Left cardiac atrium (tissue), 4 donors: ENCODE data around the gene TNN. TPM values are rescaled to one million over a fixed set of nuclear protein-coding genes. Genes with fewer than 3 reads are reported as not detected.

ENCODE experiments used
- ATAC-seq, 2 donors: fragments of 200-7000 bp; cut with Tn5 transposase; one replicate each; pipeline ENCODE4 v1.9.1; 2020; ENCODE audit warnings: mild to moderate bottlenecking in 2 of 2, moderate library complexity in 2 of 2
- DNase-seq: peaks from one replicate; pipeline ENCODE4 v3.0.0-alpha.2; 2020
- intact Hi-C, 2 donors: fragments of 100-400 bp; cut with DNase I; formaldehyde crosslinking; loops; one replicate each; pipeline versions ENCODE4 v1.14.1 to v1.15.1; 2022 to 2023
- total RNA-seq, 2 donors: library from RNA; stranded (reverse); fragmentation: NEBNext Ultra II Directional; extraction: Animal tissue kit (Norgen Biotek cat#: 25700); gene quantifications; one replicate each; pipeline ENCODE4 v1.2.1, GENCODE V29; 2021
- donor health status: DM: no; HTN: yes; CAD: no.
- donor health status: DM: no; HTN: yes; CAD: no; lungs with severe emphysema.
- donor health status: DM: yes; HTN: yes; CAD: no.
- donor health status: Dilated cardiomyopathy.

Gene TNN
- total RNA-seq, 2 donors from 2014 or later, result 0.18 to 0.76 TPM

DNA sequence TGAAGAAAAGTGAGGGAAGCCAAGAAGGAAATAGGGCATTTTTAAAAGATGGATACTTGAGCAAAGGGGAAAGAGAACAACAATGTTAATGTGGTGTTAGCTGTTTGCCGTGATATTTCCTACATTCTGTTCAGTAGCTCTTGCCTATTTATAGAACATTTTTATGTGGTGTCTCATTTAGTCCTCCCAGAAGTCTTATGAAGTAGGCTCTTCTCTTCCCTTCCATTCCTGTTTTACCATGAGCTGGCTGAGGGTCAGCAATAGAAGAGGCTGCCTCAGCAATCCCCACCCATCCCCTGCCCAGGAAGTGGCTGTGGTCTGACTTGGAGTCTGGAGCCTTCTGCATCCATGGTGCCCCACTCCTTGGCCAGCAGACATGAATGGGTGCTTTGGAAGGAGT lies 64.8 kb downstream of the TNN start:
- intact Hi-C loops, result no loop called here
- peak in 1 of 2 donors; percentile 46 for ATAC-seq
- no peak for DNase-seq

DNA sequence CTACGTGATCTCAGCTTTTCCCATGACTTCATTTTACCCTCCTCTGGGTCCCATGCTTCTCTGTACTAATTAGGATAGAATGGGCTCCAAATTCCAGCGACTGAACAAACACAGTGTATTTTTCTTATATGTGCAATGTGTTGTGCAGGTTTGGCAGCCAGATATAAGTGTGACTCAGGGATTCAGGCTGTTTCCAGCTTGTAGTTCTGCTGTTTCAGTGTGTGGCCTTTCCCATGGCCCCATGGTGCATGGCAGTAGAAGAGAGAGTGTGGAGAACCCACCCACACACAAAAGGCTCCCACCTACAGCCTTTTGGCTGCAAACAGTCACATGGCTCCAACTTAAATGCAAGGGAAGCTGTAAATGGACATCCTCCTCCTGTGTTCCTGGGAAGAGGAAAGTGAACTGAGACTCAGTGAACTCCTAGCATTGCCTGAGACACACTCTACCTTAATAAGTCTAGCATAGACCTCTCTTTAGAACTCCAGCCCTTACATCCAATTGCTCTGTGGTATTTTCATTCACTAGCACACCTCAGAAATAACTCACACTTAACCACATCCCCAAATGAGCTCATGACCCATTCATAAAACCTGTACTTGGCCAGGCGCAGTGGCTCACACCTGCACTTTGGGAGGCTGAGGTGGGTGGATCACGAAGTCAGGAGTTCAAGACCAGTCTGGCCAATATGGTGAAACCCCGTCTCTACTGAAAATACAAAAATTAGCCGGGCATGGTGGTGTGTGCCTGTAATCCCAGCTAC lies 66.2 kb downstream of the TNN start:
- ATAC-seq (peak in 1 of 2 donors; percentile 55), DNase-seq (no peak)
- intact Hi-C loops, result no loop called here

DNA sequence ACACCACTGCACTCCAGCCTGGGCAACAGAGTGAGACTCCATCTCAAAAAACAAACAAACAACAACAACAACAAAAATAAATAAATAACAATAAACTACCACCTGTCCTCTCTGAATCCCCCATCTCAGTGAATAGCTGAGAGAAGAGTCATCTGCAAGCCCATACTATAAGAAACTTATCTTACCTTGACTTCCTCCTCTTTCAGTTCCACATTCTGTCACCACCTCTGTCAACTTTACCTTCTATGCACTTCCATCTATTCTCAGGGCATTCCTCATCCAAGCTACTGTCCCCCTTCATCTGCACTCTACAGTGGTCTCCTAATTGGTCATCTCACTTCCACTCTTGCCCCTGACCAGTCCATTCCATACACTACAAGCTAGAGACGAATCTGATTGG lies 66.9 kb downstream of the TNN start:
- DNase-seq (no peak), ATAC-seq (no peak)
- intact Hi-C loops, result no loop called here

DNA sequence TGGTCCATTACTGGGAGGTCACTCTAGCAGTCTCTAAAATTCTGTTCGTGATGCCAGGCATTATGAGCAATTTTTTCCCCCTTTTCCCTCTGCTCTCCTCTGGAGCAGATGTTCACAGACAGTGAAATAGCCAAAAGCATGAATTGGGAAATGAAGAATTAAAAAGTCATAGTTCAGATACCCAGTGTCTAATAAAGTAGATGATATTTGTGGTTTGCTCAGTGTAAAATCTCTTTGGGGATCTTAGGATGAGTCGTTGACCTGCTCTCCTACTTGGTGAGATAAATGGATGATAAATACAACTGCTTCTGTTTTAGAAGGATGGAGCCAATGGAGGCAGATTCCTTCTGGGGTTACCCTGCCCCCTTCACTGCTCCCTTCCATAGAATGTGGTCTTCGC lies 68.6 kb downstream of the TNN start:
- ATAC-seq, result no peak
- no peak for DNase-seq
- intact Hi-C loops, result no loop called here

DNA sequence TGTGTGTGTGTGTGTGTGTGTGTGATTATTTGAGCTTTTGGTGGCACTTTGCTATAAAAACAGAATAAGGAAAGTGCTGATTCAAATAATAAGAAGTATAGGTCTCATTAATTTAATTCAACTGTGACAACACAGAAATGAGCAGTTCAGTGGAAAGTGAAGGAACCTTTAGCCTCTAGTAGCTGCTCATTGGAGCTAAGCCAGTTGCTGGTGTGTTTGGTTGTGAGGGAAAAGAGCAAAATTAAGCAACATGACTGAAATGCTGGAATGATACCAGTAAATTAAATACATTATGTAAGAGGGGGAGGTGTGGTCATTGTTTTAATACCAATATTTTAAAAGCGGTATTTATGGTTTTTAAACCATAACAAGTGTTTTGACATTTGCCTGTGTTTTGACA lies 69.7 kb downstream of the TNN start:
- intact Hi-C loops, result no loop called here
- no peak for DNase-seq
- ATAC-seq, result peak in 1 of 2 donors; percentile 41

DNA sequence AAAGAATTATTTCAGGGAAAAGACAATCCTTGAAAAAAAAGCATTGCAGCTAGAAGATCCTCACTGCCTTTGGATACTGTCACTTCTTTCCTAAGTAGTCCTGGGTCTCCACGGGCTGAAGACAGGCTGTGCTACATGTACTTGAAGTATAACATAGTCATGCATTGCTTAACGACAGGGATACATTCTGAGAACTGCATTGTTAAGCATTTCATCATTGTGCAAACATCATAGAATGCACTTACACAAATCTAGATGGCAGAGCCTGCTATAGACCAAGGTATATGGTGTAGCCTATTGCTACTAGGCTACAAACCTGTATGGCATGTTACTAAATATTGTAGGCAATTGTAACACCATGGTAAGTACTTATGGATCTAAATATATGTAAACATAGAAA lies 70.9 kb downstream of the TNN start:
- ATAC-seq (no peak), DNase-seq (no peak)
- intact Hi-C loops, result no loop called here

DNA sequence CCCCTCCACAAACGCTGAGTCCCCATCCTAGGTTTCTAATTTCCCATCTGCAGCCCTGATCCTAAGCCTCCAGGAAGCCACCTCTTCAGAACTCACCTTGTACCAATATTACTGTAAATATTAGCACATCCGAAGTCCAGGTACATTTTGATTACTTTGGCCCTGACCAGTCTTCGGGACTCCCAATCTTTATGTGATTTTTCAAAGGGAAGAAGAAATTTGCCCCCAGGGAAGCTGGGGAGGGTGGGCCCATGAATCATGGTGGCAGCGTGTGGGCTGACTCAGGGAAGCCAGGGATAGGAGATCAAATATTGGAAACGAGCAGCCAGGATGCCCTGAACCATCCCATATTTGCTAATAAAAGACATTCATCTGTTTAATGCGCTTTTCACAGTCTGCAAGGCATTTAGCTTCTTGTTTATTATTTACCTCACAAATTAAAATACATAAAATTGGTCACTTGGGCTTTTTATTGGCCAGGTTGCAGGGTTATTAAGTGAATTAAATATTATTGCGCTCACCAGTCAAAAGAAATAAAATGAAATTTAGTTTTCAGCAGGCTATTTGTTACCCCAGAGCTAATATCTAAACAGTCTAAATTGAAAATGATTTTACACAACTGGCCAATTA lies 78.4 kb downstream of the TNN start:
- intact Hi-C loops, result no loop called here
- no peak for ATAC-seq
- DNase-seq, result no peak

DNA sequence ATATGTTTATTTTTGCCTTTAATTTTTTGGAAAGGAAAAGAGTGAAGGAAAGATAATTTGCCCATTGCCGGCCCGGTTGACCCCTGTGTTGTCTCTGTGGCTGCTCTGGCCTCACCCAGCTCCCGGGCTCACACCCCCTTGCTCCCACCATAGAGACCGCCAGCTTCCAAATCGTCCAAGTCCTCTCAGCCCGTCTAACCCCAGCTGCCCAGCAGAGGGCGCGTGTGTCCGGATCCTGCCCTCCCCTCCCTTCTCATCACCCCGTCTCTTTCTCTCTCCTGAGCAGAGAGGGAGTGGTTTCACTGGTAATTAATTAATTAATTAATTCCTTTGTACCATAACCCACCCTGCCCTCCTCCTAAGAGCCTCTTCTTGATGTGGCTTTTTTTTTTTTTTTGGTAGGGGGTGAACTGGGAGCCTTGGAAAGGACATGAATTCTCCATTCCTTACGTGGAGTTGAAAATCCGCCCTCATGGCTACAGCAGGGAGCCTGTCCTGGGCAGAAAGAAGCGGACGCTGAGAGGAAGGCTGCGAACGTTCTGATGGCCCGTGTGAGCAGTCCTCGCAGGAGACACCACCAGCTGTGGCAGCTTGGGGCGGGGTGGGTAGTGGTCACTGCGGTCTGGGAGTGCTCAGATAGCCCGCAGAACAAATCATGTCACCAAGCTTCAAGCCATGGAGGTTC lies 79.0 kb downstream of the TNN start:
- intact Hi-C loops, result no loop called here
- peak; percentile 83 to 89 for ATAC-seq
- peak; percentile 72 for DNase-seq

DNA sequence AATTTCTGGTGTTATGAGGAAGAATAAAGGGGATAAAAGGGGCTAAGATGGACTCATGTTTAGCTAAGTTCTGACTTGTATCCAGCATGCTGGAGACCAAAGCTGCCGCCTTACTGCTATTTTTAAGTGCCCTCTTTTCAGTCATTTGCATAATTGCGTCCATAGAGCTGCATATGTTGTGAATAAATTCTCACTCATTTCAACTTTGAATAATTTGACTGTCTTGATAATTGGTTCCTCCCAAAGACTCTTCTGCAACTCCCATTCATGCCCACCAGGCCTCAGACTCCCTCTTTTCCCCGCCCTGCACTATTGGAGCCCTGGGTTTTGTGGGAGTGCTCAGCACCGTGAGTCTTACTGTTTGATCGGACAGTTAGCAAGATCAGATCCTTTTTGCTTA lies 79.9 kb downstream of the TNN start:
- DNase-seq, result no peak
- no peak for ATAC-seq
- intact Hi-C loops, result no loop called here

DNA sequence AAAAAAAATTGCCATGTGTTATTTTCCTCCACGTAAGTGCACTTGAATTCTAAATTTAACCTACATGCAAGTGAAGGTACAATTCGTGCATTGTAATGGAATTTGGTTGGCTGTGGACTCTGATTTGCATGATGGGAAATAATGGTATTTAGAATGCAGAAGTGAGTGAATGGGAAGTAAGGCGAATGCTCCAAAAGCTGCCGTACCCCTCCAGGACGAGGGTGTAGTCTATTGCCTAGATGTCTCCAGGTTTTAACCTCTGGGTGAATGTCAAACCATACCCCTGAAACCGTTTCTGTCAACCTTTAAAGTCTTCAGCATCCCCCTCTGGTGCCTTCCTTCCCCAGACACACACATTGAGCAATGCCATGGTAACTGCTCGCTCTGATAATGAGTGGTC lies 80.4 kb downstream of the TNN start:
- DNase-seq (no peak), ATAC-seq (no peak)
- intact Hi-C loops, result no loop called here

DNA sequence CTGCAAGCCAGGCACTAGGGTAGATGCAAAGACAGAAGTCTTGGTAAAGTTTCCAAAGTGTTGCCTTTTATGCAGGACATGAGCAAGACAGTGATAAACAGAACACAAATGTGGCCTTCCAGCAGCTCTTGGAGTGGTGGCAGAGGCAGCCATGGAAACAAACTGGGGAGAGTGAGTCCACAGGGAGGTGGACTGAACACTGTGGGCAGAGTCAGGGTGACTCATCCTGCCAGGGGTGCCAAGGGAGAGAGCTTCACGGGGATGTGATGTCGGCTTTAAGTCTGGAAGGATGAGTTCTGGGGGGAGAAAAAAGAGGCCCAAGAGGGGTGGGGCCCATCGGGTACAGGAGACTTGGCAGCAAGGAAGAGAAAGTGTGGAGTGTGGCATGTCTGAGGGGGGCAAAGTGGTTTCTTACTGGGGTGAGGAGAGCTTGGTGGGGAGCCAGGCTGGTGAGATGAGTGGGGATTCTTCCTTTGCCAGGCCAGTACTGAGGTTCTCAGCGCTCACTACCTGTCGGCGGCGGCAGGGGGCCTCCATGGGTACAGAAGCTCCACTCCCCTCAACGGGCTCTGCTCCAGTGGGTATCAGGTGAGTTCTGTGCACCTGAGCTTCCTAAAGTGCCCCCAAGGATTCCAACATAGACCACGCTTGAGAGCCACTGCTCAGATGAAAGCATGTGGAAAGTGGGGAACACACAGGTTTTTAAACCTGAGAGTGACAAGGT lies 83.1 kb downstream of the TNN start:
- DNase-seq (no peak), ATAC-seq (peak in 1 of 2 donors; percentile 48)
- intact Hi-C loops, result loop anchor here in 1 of 2 donors (5.0 to 10.0 kb wide), 2 partner anchors 737 to 924 kb away; no protein-coding TSS in a partner anchor

DNA sequence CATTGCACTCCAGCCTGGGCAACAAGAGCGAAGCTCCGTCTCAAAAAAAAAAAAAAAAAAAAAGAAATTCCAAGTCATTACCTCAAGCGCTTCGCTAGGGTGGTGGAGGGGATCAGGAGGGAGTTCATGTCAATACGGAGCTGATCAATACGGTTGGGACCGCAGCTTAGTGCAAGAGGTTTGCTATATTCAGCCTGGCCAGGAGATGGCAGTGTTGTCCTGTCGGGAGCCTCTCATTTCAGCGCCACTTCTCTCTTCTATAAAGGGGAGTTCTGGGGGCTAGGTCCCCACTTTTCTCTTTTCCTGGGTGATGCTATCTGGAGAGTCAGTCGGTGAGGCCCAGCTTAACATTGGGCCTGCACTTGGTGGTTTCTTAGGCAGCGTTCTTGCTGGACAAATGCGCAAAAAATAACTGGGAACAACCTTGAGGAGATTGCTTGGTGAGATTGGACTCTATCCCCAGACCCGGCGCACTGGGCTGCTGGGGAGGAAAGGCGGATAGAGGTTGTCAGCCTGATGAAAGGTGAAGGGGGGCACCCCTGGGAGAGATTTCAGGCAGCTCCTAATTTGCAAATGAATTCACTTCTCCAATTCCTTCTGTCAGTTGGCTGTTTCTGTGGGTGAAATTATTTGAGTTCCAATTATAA lies 84.5 kb downstream of the TNN start:
- peak; percentile 68 to 72 for ATAC-seq
- peak; percentile 53 for DNase-seq

DNA sequence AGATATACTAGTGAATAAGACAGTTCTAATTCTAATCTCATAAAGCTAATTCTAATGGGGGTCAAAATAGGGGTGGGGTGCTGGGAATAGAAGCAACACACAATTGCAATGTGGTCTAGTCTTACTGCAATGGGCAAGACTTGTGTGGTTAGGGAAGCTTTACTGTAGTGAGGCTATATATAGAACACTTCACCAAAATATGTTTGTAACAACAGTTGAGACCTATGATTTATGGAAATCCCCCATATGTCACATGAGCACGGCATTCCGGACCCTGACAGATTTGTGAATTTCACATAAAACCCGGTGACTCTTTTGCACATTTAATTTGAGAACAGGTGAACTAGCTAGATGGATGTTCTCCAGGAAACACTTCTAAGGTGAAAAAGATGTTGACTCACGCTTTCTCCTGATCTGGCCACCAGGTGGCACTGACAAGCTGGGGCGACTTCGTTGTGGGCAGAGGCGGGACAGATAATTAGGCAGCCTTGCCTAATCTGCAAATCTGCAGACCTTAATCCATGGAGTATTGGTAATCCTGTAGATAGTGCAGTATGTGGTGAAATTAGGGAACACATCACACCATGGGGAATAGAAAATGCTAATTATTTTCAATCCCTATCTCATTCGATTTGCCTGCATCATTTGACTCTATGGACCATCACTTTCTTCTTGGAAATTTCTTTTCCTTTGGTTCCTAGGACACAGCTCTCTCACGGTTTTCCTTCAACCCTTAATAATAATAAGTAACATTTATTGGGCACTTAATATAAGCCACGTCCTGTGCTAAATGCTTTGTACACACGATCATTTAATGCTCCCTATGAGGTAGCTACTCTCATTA lies 87.2 kb downstream of the TNN start:
- ATAC-seq, result peak; percentile 35 to 56
- DNase-seq, result peak; percentile 67
- intact Hi-C loops, result loop anchor here in 1 of 2 donors (1.0 to 10.0 kb wide), 3 partner anchors 164 to 920 kb away; no protein-coding TSS in a partner anchor

More for the DNA sequence above, 84.5 kb downstream of the TNN start:
- intact Hi-C loops, result loop anchor here (2.0 to 10.0 kb wide), 3 partner anchors 169 to 923 kb away; no protein-coding TSS in a partner anchor

DNA sequence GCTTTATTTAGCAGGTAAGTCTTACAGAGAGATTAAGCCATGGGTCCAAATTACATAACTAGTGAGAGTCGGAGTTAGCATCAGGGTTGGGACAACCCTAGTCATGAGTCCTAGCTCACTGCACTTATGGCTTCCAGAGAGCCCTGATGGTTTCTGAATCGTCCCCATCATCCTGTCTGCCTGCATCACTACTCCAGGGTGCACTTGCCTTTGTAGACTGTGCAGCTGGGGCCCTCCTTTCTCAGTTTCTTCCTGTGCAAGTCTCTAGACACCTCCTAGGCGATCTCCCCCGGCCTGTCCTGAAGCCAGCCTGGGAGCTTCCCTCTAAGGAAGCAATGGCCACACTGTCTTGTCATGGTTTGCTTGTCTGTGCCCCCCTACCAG lies 87.8 kb downstream of the TNN start:
- DNase-seq (no peak), ATAC-seq (no peak)
- intact Hi-C loops, result loop anchor here in 1 of 2 donors (1.0 to 10.0 kb wide), 2 partner anchors 164 to 919 kb away; no protein-coding TSS in a partner anchor

DNA sequence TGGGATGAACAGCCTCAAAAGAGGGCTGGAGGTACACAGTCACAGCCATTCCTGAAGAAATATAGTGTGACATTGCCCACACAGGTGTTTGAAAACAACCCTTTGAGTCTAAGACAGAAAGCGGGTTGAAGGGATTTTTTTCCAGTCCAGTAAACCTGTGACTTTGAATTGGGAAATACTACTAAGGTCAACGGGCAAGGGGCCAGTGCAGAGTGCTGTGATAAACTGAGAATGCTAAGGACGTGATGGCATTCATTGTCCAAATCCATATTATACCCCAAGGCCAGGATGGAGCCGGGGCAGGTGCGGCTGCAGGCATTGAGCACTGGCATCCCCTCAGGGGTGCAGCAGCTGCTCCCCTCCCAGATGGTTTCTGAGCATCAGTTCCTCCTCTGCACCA lies 88.3 kb downstream of the TNN start:
- DNase-seq, result no peak
- no peak for ATAC-seq
- intact Hi-C loops, result loop anchor here in 1 of 2 donors (1.0 to 10.0 kb wide), 3 partner anchors 67 to 919 kb away; no protein-coding TSS in a partner anchor

DNA sequence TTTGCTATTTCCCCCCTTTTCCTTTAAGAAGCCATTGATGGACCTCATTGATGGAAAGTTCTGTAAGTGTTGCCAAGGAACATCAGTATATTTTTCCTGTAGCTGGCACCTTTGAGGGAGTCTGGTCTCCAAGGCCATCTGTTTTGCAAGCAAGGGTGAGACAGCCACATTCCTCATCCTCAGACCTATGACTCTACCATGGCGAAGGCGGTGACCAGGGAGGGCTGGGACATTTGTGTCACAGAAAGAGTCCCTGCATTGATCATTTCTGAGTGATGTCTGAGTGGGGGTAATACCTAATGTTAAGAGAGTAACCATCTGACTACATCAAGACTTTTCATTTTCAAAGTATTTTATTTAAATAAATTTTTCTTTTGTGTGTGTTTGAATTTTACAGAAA lies 89.6 kb downstream of the TNN start:
- intact Hi-C loops, result loop anchor here in 1 of 2 donors (2.0 to 10.0 kb wide), 2 partner anchors 66 to 918 kb away; no protein-coding TSS in a partner anchor
- ATAC-seq, result no peak

DNA sequence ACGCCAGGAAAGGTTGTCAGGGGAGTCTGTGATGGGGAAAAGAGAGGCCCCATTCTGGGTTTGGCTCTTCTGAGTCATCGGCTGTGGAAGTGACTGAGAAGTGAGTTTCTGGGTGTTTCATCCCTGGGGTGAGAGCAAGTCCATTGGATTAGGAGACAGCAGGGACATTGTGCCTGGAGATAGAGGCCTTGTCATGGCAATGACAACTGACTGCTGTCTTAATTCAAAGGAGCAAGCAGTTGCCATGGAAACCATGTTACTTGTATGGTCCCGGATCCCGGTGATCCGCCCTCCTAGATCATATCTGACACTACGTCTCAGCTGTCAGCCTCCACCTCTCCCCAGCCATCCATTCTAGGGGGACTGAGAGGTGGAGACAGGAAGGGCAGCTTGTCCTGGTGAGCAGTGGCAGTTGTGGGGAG lies 90.5 kb downstream of the TNN start:
- ATAC-seq, result no peak
- no peak for DNase-seq
- intact Hi-C loops, result loop anchor here in 1 of 2 donors (10.0 kb wide), 1 partner anchor 917 kb away; no protein-coding TSS in a partner anchor

More for the DNA sequence above, 89.6 kb downstream of the TNN start:
- no peak for DNase-seq

DNA sequence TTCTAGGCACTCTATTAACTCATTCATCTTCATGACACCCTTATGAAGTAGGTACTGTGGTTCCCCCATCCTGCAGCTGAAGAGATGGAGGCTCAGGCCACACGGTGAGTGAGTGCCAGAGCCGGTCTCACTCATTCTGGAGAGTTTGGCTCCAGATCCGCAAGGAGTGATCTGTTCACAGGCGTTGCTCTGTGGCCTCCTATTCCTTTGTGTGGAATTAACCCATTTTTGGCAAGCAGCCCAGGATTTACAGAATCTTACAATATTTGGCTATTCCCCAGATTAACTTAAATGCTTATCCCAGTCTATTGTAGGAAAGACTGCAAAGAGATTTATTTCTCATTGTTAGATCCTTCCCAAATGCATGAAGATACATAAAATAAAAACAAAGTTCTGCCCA lies 95.3 kb downstream of the TNN start:
- ATAC-seq (no peak), DNase-seq (no peak)
- intact Hi-C loops, result no loop called here
